Neutrophil (primary cell): Measurements from ENCODE around the gene MYH9.
A peak's percentile ranks its signal among the peaks of the same experiment; 100 is the strongest.

Experiments used
- H3K27ac ChIP-seq: fragments of 200-600 bp; sonication (generic); 2 replicates; pipeline ENCODE4 v1.5.1; 2016; ENCODE audit warnings: mild to moderate bottlenecking, moderate library complexity
- H3K27me3 ChIP-seq: fragments of 200-600 bp; sonication (generic); 2 replicates; pipeline ENCODE4 v1.6.0; 2016; ENCODE audit warnings: mild to moderate bottlenecking
- H3K36me3 ChIP-seq: fragments of 200-600 bp; sonication (generic); 2 replicates; pipeline ENCODE4 v1.5.1; 2017
- H3K4me1 ChIP-seq, 2 experiments: fragments of 200-600 bp in 1 of 2; sonication (generic) in 1 of 2; 1 replicate in 1 of 2; 2 replicates in 1 of 2; pipeline versions ENCODE4 v1.5.1 to v1.6.1; 2013 to 2016; ENCODE audit warnings: low read depth in 1 of 2, low read length in 1 of 2, mild to moderate bottlenecking in 1 of 2, moderate library complexity in 1 of 2; ENCODE audit not compliant: control insufficient read depth in 1 of 2, insufficient read depth in 1 of 2
- H3K4me3 ChIP-seq, 2 experiments: fragments of 200-600 bp in 1 of 2; sonication (generic) in 1 of 2; 1 replicate in 1 of 2; 2 replicates in 1 of 2; pipeline ENCODE4 v1.5.1; 2013 to 2016; ENCODE audit warnings: low read depth in 1 of 2, low read length in 1 of 2, mild to moderate bottlenecking in 1 of 2, moderate library complexity in 1 of 2
- H3K9me3 ChIP-seq: fragments of 200-600 bp; sonication (generic); 2 replicates; pipeline ENCODE4 v1.5.1; 2016
- TF ChIP-seq, protein P1 (sequence below): fragments of 200-600 bp; sonication (generic); IDR thresholded peaks from 2 replicates; pipeline ENCODE4 v1.5.1; 2016; ENCODE audit warnings: antibody characterized with exemption

Gene MYH9

DNA sequence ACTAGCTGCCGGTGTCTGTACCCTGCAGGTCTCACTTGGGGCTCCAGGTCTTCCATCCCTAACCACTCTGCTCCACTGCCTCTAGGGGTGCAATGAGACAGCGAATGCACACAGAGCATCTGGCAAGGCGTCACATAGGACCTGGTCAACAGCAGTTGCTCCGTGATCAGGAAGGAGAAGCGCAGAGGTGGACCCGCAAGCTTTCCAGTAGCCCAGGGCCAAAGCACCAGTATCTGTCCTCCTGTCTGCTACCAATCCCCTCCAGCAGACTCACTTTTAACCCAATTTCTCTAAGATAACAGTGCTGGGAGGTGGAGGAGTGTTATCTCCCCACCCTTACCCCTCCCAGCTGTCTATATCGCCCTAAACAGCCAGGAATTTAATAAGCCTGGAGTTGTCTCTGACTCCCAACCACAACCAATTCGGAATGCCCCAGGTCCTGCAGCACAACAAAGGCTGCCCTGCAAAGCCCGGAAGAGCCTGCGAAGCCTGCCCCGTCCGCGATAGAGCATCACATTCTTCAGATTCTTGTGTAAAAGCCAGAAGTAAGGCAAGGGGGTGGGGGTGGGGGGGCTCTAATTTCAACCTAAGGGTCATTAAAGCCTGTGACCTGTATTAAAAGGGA is 19.3 kb downstream of the MYH9 start:
- no peaks in the 10 kb centered on the region for H3K27me3 ChIP-seq
- TF ChIP-seq, protein P1, sequence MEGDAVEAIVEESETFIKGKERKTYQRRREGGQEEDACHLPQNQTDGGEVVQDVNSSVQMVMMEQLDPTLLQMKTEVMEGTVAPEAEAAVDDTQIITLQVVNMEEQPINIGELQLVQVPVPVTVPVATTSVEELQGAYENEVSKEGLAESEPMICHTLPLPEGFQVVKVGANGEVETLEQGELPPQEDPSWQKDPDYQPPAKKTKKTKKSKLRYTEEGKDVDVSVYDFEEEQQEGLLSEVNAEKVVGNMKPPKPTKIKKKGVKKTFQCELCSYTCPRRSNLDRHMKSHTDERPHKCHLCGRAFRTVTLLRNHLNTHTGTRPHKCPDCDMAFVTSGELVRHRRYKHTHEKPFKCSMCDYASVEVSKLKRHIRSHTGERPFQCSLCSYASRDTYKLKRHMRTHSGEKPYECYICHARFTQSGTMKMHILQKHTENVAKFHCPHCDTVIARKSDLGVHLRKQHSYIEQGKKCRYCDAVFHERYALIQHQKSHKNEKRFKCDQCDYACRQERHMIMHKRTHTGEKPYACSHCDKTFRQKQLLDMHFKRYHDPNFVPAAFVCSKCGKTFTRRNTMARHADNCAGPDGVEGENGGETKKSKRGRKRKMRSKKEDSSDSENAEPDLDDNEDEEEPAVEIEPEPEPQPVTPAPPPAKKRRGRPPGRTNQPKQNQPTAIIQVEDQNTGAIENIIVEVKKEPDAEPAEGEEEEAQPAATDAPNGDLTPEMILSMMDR: peak; percentile 35
- H3K4me3 ChIP-seq: peak overlapping the region in 1 of 2 experiments; percentile 0
- no peaks in the 10 kb centered on the region for H3K9me3 ChIP-seq
- peaks cover 36% of the 10 kb centered on the region for H3K36me3 ChIP-seq
- H3K4me1 ChIP-seq: peaks cover 99 to 100% of the 10 kb centered on the region in 2 experiments
- H3K27ac ChIP-seq: peak overlapping the region; percentile 99

DNA sequence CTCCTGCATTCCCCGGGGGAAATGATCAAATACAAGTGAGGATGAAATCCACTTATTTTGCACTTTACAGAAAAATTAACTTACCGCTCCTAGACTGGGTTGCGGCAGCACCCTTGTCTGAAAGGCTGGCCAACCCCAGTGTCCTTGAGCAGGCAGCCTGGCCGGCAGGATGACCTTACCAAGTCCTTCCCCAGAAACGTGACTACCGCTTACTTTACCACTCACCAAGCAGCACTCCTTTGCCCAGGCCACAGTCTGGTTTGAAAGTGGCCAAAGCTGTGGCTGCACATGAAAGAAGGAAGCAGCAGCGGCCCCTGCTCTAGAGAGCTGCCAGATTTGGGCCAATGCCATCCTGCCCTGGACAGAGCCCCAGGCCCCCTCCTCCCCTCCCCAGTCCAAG is 20.3 kb downstream of the MYH9 start:
- TF ChIP-seq, protein P1: no peak
- peak overlapping the region in 1 of 2 experiments; percentile 0 for H3K4me3 ChIP-seq
- H3K4me1 ChIP-seq: peaks cover 99 to 100% of the 10 kb centered on the region in 2 experiments
- no peaks in the 10 kb centered on the region for H3K27me3 ChIP-seq
- H3K27ac ChIP-seq: peak overlapping the region; percentile 99
- no peaks in the 10 kb centered on the region for H3K9me3 ChIP-seq
- peaks cover 44% of the 10 kb centered on the region for H3K36me3 ChIP-seq

DNA sequence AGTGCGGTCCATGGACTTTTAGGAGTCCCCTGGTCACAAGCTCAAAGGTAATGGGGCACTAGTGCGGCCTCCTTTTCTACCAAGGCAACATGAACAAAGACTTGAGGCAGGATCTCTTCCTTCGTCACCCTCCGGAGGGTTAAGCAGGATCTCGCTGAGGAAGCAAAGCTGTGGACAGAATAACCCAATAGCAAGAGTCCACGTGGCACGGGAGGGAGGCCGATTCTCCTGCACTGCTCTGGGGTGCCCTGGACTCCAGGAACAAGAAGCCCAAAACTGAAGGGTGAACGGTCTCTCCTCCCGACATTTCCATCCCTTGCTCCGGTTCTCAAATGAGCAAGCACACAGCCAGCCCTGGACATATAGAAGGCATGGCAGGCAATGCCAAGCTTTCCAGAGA is 20.7 kb downstream of the MYH9 start:
- Histone ChIP-seq H3K4me1 (peaks cover 99 to 100% of the 10 kb centered on the region in 2 experiments), H3K27me3 (no peaks in the 10 kb centered on the region), H3K4me3 (no peak overlapping the region), H3K27ac (peak overlapping the region; percentile 99), H3K36me3 (peaks cover 44% of the 10 kb centered on the region), H3K9me3 (no peaks in the 10 kb centered on the region)
- TF ChIP-seq, protein P1: no peak

DNA sequence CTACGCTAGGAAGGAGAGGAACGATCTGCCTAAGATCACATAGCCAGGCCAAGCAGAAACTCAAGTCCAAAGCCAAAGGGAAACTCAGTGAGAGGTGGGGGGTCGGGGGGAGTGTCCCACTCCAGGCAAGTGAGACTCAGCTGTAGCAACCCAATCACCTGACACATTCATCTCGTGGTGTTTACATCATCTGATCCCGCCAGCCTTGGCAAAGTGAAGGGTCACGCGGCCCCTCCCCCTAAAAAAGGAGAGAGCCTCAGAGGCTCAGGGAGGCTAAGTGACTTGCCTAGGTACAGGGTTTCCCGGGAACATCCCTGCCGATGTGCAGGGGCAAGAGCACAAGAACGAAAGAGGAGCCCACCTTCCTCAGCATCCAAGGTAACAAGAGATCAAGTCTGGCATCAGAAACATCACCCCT is 21.5 kb downstream of the MYH9 start:
- H3K36me3 ChIP-seq: peaks cover 49% of the 10 kb centered on the region
- no peaks in the 10 kb centered on the region for H3K27me3 ChIP-seq
- peak overlapping the region; percentile 99 for H3K27ac ChIP-seq
- no peak overlapping the region for H3K4me3 ChIP-seq
- TF ChIP-seq, protein P1: no peak
- peaks cover 99 to 100% of the 10 kb centered on the region in 2 experiments for H3K4me1 ChIP-seq
- H3K9me3 ChIP-seq: no peaks in the 10 kb centered on the region

DNA sequence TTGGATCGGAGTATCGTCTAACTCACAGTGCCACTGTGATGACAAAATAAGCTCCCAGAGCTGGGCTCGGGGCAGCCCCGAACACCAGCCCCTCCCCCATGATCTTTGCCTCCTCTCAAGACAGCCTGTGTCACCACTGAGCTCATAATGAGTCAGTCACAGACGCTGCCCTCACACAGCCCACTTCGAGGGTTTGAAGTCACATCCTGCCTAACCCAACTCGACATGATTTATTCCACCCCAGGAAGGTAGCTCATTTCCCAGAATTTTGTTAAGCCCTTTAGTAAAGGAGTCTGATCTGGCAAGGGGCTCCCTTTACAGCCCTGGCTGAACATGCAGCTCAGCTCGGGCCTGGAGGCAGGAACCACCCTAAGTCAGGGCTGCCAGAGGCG is 22.8 kb downstream of the MYH9 start:
- peaks cover 98 to 99% of the 10 kb centered on the region in 2 experiments for H3K4me1 ChIP-seq
- no peaks in the 10 kb centered on the region for H3K9me3 ChIP-seq
- peaks cover 49% of the 10 kb centered on the region for H3K36me3 ChIP-seq
- TF ChIP-seq, protein P1: no peak
- peak overlapping the region in 1 of 2 experiments; percentile 16 for H3K4me3 ChIP-seq
- no peaks in the 10 kb centered on the region for H3K27me3 ChIP-seq
- H3K27ac ChIP-seq: peak overlapping the region; percentile 99
